ENCODE data around the gene AFAP1. TPM values are rescaled to one million over a fixed set of nuclear protein-coding genes. Genes with fewer than 3 reads are reported as not detected.

The AFAP1 gene
- total RNA-seq, 1 donor from 2014 or later = 28.7 TPM

- Histone ChIP-seq H3K36me3 (no peaks in the 10 kb centered on the region), H3K9me3 (no peaks in the 10 kb centered on the region), H3K4me3 (no peak overlapping the region), H3K27me3 (no peaks in the 10 kb centered on the region), H3K27ac (no peak overlapping the region), H3K4me1 (peaks cover 24% of the 10 kb centered on the region)
- TF ChIP-seq CTCF (IDR thresholded peaks at IDR 0.05) = no peak
- intact Hi-C loops (cut with DNase I) = no loop called here
- DNase-seq = no peak
- ATAC-seq = no peak
Measured at GRCh38 chr4:7873881-7874280, 65.8 kb downstream of the AFAP1 start.

- H3K9me3 ChIP-seq = no peaks in the 10 kb centered on the region
- no peak for DNase-seq
- no peak overlapping the region for H3K27ac ChIP-seq
- H3K4me1 ChIP-seq = peaks cover 17% of the 10 kb centered on the region
- ATAC-seq = no peak
- intact Hi-C loops (cut with DNase I) = no loop called here
- no peak overlapping the region for H3K4me3 ChIP-seq
- H3K36me3 ChIP-seq = no peaks in the 10 kb centered on the region
- no peaks in the 10 kb centered on the region for H3K27me3 ChIP-seq
- no peak for TF ChIP-seq CTCF (IDR thresholded peaks at IDR 0.05)
Measured at GRCh38 chr4:7872264-7872771, 67.3 kb downstream of the AFAP1 start.

- DNase-seq (no peak), ATAC-seq (no peak)
- H3K27me3 ChIP-seq = no peaks in the 10 kb centered on the region
- intact Hi-C loops (cut with DNase I) = no loop called here
- TF ChIP-seq CTCF (IDR thresholded peaks at IDR 0.05) = no peak
- H3K36me3 ChIP-seq = no peaks in the 10 kb centered on the region
- H3K4me3 ChIP-seq = no peak overlapping the region
- no peaks in the 10 kb centered on the region for H3K9me3 ChIP-seq
- H3K27ac ChIP-seq = no peak overlapping the region
- peaks cover 8% of the 10 kb centered on the region for H3K4me1 ChIP-seq
Measured at GRCh38 chr4:7871356-7871755, 68.3 kb downstream of the AFAP1 start.

GRCh38 chr4:7868892-7869471 lies 70.7 kb downstream of the AFAP1 start:
- Histone ChIP-seq H3K9me3 (no peaks in the 10 kb centered on the region), H3K4me3 (no peak overlapping the region), H3K27me3 (no peaks in the 10 kb centered on the region), H3K27ac (no peak overlapping the region), H3K36me3 (no peaks in the 10 kb centered on the region), H3K4me1 (peaks cover 8% of the 10 kb centered on the region)
- intact Hi-C loops (cut with DNase I) = no loop called here
- ATAC-seq (no peak), DNase-seq (no peak)
- TF ChIP-seq CTCF (IDR thresholded peaks at IDR 0.05) = no peak

- Histone ChIP-seq H3K4me1 (peaks cover 8% of the 10 kb centered on the region), H3K27ac (no peak overlapping the region), H3K27me3 (no peaks in the 10 kb centered on the region), H3K9me3 (no peaks in the 10 kb centered on the region), H3K36me3 (no peaks in the 10 kb centered on the region), H3K4me3 (no peak overlapping the region)
- intact Hi-C loops (cut with DNase I) = no loop called here
- DNase-seq (no peak), ATAC-seq (no peak)
- TF ChIP-seq CTCF (IDR thresholded peaks at IDR 0.05) = no peak
Measured at GRCh38 chr4:7868436-7868775, 71.3 kb downstream of the AFAP1 start.
